Subcutaneous abdominal adipose tissue (tissue), 5 donors: Measurements from ENCODE around the gene TJP2.

Experiments
- H3K27ac ChIP-seq: one replicate; pipeline ENCODE4 v1.7.0; 2013; ENCODE audit warnings: low read depth, mild to moderate bottlenecking, inconsistent platforms, low read length, moderate library complexity
- H3K27me3 ChIP-seq, 5 donors: one replicate each; pipeline ENCODE4 v1.7.0; 2013; ENCODE audit warnings: low read length in 5 of 5, inconsistent platforms in 1 of 5; ENCODE audit not compliant: control insufficient read depth in 5 of 5, insufficient read depth in 4 of 5
- H3K36me3 ChIP-seq, 5 donors: one replicate each; pipeline ENCODE4 v1.7.0; 2013; ENCODE audit warnings: low read length in 5 of 5; ENCODE audit not compliant: control insufficient read depth in 5 of 5, insufficient read depth in 5 of 5
- H3K4me1 ChIP-seq, 5 donors: one replicate each; pipeline ENCODE4 v1.7.0; 2013; ENCODE audit warnings: low read length in 5 of 5, mild to moderate bottlenecking in 3 of 5, moderate library complexity in 1 of 5; ENCODE audit not compliant: control insufficient read depth in 5 of 5, insufficient read depth in 5 of 5
- H3K4me3 ChIP-seq, 5 donors: one replicate each; pipeline ENCODE4 v1.7.0; 2013; ENCODE audit warnings: low read length in 5 of 5, low read depth in 1 of 5
- H3K9ac ChIP-seq, 5 donors: one replicate each; pipeline ENCODE4 v1.7.0; 2013; ENCODE audit warnings: low read length in 5 of 5, mild to moderate bottlenecking in 4 of 5, moderate library complexity in 3 of 5
- H3K9me3 ChIP-seq, 5 donors: one replicate each; pipeline ENCODE4 v1.7.0; 2013; ENCODE audit warnings: low read length in 5 of 5; ENCODE audit not compliant: control insufficient read depth in 5 of 5
- donor health status: healthy.
- donor health status: healthy.
- donor health status: healthy.
- donor health status: healthy.
- donor health status: healthy.

TJP2 gene

GRCh38 chr9:69186841-69187611 is 12.9 kb downstream of the TJP2 start:
- Histone ChIP-seq H3K27ac (peak overlapping the region; percentile 88), H3K4me3 (no peak overlapping the region), H3K9ac (peak overlapping the region in 3 of 5 donors; percentile 28 to 60 (median 57)), H3K27me3 (no peaks in the 10 kb centered on the region), H3K4me1 (peaks cover 0 to 66% (median 38%) of the 10 kb centered on the region in 5 donors), H3K36me3 (no peaks in the 10 kb centered on the region), H3K9me3 (no peaks in the 10 kb centered on the region)

GRCh38 chr9:69188975-69189374 is 14.9 kb downstream of the TJP2 start:
- H3K9ac ChIP-seq = no peak overlapping the region
- no peaks in the 10 kb centered on the region for H3K36me3 ChIP-seq
- H3K4me1 ChIP-seq = peaks cover 0 to 76% (median 44%) of the 10 kb centered on the region in 5 donors
- peak overlapping the region; percentile 88 for H3K27ac ChIP-seq
- H3K27me3 ChIP-seq = no peaks in the 10 kb centered on the region
- no peaks in the 10 kb centered on the region for H3K9me3 ChIP-seq
- H3K4me3 ChIP-seq = no peak overlapping the region

GRCh38 chr9:69190086-69190862 is 16.2 kb downstream of the TJP2 start:
- peaks cover 0 to 73% (median 46%) of the 10 kb centered on the region in 5 donors for H3K4me1 ChIP-seq

DNA sequence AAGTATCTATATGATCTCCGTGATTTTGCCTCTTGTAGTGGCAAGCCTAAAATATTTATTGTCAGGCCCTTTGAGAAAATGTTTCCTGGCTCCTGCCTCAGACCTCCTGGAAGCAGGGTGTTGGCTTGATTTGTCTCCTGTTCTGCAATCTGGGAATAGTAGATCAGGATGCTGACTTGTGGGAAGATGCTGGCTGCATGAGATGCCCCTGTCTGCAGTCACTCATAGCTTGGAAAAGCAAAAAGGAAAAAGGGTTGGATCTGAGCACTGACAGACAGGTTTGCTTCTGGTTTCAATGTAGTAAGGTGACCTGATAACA is 16.7 kb downstream of the TJP2 start:
- Histone ChIP-seq H3K9me3 (no peaks in the 10 kb centered on the region), H3K27me3 (no peaks in the 10 kb centered on the region), H3K9ac (peak overlapping the region in 1 of 5 donors; percentile 10), H3K36me3 (no peaks in the 10 kb centered on the region), H3K4me1 (peaks cover 0 to 78% (median 47%) of the 10 kb centered on the region in 5 donors), H3K27ac (peak overlapping the region; percentile 31), H3K4me3 (no peak overlapping the region)

More at GRCh38 chr9:69190086-69190862, 16.2 kb downstream of the TJP2 start:
- Histone ChIP-seq H3K4me3 (no peak overlapping the region), H3K9ac (peak overlapping the region in 1 of 5 donors; percentile 10), H3K36me3 (no peaks in the 10 kb centered on the region), H3K9me3 (no peaks in the 10 kb centered on the region), H3K27ac (peak overlapping the region; percentile 1), H3K27me3 (no peaks in the 10 kb centered on the region)

DNA sequence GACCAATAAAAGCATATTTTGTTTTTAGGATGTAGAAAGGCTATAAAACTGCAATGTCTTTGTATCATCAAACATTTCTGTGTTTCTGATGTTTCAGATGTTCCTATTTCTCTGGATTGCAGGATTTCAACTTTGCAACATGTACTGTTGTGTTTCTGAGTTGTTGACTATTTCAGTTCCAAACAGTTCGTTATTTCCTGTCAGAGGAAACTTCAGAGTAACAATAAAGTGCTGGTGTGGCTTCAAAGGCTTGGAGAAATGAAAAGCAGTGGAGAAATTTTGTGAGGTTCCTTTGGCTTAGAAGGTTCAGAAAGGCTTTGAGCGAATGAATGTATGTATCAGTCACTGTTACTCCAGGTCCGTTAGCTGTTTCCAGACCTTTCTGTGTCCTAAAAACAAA is 17.2 kb downstream of the TJP2 start:
- Histone ChIP-seq H3K4me3 (no peak overlapping the region), H3K36me3 (no peaks in the 10 kb centered on the region), H3K27ac (peak overlapping the region; percentile 31), H3K4me1 (peaks cover 0 to 79% (median 51%) of the 10 kb centered on the region in 5 donors), H3K27me3 (no peaks in the 10 kb centered on the region), H3K9ac (peak overlapping the region in 1 of 5 donors; percentile 8), H3K9me3 (no peaks in the 10 kb centered on the region)

DNA sequence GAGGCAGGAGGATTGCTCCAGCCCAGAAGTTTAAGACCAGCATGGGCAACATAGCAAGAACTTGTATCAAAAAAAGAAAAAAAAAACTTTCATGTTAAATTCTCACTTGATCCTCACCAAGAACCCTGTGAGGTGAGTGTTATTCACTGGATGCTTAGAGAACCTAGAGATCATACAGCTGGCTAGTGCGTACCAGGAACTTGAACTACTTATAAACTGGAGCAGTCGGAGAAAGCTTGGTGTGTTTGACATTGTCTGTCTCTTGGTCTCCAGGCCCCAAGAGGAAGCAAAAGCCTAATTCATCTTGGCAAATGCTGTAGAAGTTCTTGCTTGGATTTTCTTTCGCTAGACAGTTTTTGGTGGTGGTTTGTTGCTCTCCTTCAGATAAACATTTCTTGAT is 18.1 kb downstream of the TJP2 start:
- H3K9me3 ChIP-seq = no peaks in the 10 kb centered on the region
- H3K27ac ChIP-seq = peak overlapping the region; percentile 15
- H3K36me3 ChIP-seq = no peaks in the 10 kb centered on the region
- no peak overlapping the region for H3K4me3 ChIP-seq
- H3K27me3 ChIP-seq = no peaks in the 10 kb centered on the region
- H3K4me1 ChIP-seq = peaks cover 0 to 70% (median 45%) of the 10 kb centered on the region in 5 donors
- H3K9ac ChIP-seq = peak overlapping the region in 1 of 5 donors; percentile 27

- Histone ChIP-seq H3K9me3 (no peaks in the 10 kb centered on the region), H3K36me3 (no peaks in the 10 kb centered on the region), H3K27me3 (no peaks in the 10 kb centered on the region), H3K4me3 (no peak overlapping the region), H3K9ac (no peak overlapping the region), H3K4me1 (peaks cover 0 to 56% (median 38%) of the 10 kb centered on the region in 5 donors), H3K27ac (no peak overlapping the region)
These were observed 19.6 kb downstream of the TJP2 start for GRCh38 chr9:69193685-69194032.

DNA sequence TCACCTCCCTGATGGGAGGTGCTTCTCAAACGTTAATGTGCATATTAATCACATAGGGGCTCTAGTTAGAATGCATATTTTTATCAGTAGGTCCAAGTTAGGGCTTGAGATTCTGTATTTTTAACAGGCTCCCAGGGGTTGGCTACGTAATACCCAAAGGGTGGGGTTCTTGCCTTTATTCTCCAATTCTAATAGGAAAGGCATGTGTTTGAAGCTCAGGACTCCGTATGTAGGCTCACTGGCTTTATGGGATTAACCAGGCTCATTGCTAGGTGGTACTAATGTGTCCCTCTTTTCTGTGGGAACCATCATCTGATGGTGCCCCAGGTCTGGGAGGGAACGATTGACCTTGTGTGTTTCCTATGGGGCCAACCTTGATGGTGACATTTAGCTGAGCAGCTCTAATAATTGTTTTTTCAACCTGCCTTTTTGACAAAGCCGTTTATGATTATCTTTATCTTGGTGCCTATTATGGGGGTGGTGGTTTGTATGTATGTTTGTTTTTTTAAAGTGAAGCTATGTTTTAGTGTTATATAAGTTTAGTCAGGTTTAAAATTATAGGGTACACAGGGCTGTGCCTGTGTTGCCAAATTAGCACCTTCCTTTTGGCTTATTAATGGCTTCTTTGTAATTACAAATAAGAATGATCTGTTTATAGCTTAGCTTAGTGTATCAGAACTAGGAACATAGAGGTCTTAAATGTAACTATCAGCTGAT is 20.8 kb downstream of the TJP2 start:
- H3K4me3 ChIP-seq = no peak overlapping the region
- no peaks in the 10 kb centered on the region for H3K27me3 ChIP-seq
- peak overlapping the region; percentile 12 for H3K27ac ChIP-seq
- H3K9ac ChIP-seq = peak overlapping the region in 1 of 5 donors; percentile 25
- peaks cover 0 to 50% (median 38%) of the 10 kb centered on the region in 5 donors for H3K4me1 ChIP-seq
- no peaks in the 10 kb centered on the region for H3K9me3 ChIP-seq
- no peaks in the 10 kb centered on the region for H3K36me3 ChIP-seq

DNA sequence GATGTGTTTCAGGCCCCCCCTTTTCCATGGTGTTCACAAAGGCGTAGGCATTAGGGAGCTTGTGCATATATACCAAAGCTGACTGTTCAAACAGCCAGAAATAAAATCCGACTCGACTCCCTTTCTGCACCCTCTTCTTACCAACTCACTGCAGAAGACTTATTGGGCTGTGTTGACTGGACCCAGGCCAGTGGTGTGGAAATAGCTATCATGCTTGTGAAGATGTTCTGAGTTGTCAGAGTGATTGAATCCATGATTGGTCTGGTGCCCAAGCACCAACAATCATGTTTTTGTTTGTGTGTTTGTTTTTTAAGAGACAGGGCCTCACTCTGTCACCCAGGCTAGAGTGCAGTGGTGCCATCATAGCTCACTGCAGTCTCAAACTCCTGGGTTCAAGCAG is 21.6 kb downstream of the TJP2 start:
- no peaks in the 10 kb centered on the region for H3K36me3 ChIP-seq
- H3K27me3 ChIP-seq = no peaks in the 10 kb centered on the region
- H3K27ac ChIP-seq = peak overlapping the region; percentile 65
- peaks cover 0 to 49% (median 38%) of the 10 kb centered on the region in 5 donors for H3K4me1 ChIP-seq
- H3K9ac ChIP-seq = no peak overlapping the region
- H3K4me3 ChIP-seq = no peak overlapping the region
- no peaks in the 10 kb centered on the region for H3K9me3 ChIP-seq

- Histone ChIP-seq H3K4me3 (no peak overlapping the region), H3K9ac (no peak overlapping the region), H3K27ac (no peak overlapping the region), H3K4me1 (peaks cover 2 to 37% (median 22%) of the 10 kb centered on the region in 5 donors), H3K9me3 (no peaks in the 10 kb centered on the region), H3K27me3 (no peaks in the 10 kb centered on the region), H3K36me3 (peaks cover 0 to 2% (median 0%) of the 10 kb centered on the region in 5 donors)
These were observed 23.6 kb downstream of the TJP2 start for GRCh38 chr9:69197687-69198086.
